ENCODE results near the gene MAP3K14. TPM values are rescaled to one million over a fixed set of nuclear protein-coding genes. Genes with fewer than 3 reads are reported as not detected.
A peak's percentile ranks its signal among the peaks of the same experiment; 100 is the strongest.

The MAP3K14 gene
- total RNA-seq, 1 experiment from 2014 or later, result 10.0 TPM

DNA sequence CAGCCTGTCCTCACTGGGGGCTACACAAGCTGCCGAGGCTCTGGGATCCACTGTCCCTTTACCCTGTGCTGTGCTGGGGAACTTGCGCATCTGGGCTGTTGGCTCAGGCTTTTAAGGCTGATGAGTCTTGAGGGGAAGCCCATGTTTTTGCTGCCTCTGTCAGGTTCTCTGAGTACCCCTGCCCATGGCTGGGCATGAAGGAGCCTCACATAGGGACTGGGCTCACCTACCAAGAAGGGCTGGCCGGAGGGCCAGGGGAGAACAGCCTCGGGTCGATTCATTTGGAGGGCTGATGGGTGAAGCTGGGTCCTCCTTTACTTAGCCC is 80.6 kb downstream of the MAP3K14 start:
- Histone ChIP-seq H3K4me3 (ENCODE audit: low read depth, low read length) (no peak overlapping the region), H3K4me1 (peaks cover 2% of the 10 kb centered on the region), H3K9me3 (no peaks in the 10 kb centered on the region), H3K36me3 (ENCODE audit: control insufficient read depth, insufficient read depth, low read length) (no peaks in the 10 kb centered on the region), H3K27me3 (replicated peaks; ENCODE audit: control insufficient read depth, insufficient read depth, low read length) (no peaks in the 10 kb centered on the region)
- no peak overlapping the region for H3K4me3 Mint-ChIP-seq (ENCODE audit: unreplicated experiment)
- no peak for DNase-seq
- BruUV-seq (replicated peaks), result no TSS peak
- H3K27ac Mint-ChIP-seq (ENCODE audit: unreplicated experiment), result no peak overlapping the region
- no peak for TF ChIP-seq CTCF (IDR thresholded peaks at IDR 0.05; ENCODE audit: insufficient read depth in 1 of 2, low read depth in 1 of 2, low read length in 1 of 2, severe bottlenecking in 1 of 2, unreplicated experiment in 1 of 2)
- no peaks in the 10 kb centered on the region for H3K4me1 Mint-ChIP-seq (ENCODE audit: low read depth, unreplicated experiment)
- intact Hi-C loops (cut with micrococcal nuclease; ENCODE audit: unreplicated experiment), result no loop called here
- ChIA-PET POLR2A (no interaction called here), CTCF (interaction anchor here (1.2 to 3.2 kb wide), 8 partner anchors 11 to 189 kb away, joined by 5 to 42 read pairs (median 6); partner anchors contain the start of gene ACBD4)
- H3K27me3 Mint-ChIP-seq (ENCODE audit: insufficient read depth, unreplicated experiment), result peaks cover 4% of the 10 kb centered on the region
- H3K36me3 Mint-ChIP-seq (ENCODE audit: insufficient read depth, unreplicated experiment), result peaks cover 4% of the 10 kb centered on the region
- H3K9me3 Mint-ChIP-seq (ENCODE audit: unreplicated experiment), result no peaks in the 10 kb centered on the region

DNA sequence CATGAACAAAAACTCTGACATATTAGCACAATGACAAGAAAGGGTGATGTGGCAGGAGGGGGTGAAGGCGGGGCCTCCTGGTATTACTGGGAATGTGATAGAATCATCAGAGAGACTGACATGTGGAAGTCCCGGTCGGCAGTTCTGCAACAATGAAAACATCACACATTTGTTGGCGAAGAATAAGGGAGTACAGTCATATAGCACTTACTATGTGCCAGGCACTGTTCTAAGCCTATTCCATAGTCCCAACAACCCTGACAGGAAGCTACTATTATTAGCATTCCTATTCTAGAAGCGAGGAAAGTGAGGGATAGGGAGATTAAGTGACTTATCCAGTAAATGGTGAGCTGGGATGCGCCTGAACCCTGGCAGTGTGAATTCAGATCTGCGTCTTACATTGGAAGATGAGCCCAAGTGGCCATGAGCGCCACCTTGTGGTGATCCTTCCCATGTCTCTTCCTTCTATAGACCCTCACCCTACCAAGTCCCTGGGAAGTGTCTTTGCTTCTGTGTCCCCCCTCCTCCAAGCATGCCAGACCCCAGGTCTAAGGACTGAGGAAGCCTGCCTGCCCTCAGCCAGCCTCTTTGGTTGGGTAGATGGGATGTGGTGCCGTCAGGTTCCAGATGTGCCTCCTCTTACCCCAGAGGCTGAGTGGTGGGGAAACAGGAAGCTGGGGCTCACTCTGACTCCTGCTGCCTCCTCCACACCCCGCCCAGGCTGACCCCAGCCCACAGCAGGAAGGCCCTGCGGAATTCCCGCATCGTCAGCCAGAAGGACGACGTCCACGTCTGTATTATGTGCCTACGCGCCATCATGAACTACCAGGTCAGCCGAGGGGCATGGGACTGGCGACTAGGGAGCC is 81.2 kb downstream of the MAP3K14 start:
- Mint-ChIP-seq H3K27me3 (ENCODE audit: insufficient read depth, unreplicated experiment) (peaks cover 4% of the 10 kb centered on the region), H3K9me3 (ENCODE audit: unreplicated experiment) (no peaks in the 10 kb centered on the region), H3K4me3 (ENCODE audit: unreplicated experiment) (no peak overlapping the region), H3K27ac (ENCODE audit: unreplicated experiment) (no peak overlapping the region), H3K36me3 (ENCODE audit: insufficient read depth, unreplicated experiment) (no peaks in the 10 kb centered on the region), H3K4me1 (ENCODE audit: low read depth, unreplicated experiment) (no peaks in the 10 kb centered on the region)
- intact Hi-C loops (cut with micrococcal nuclease; ENCODE audit: unreplicated experiment), result loop anchor here (1.0 to 2.0 kb wide), 3 partner anchors 16 to 149 kb away; partner anchors contain the start of gene ACBD4
- Histone ChIP-seq H3K27me3 (replicated peaks; ENCODE audit: control insufficient read depth, insufficient read depth, low read length) (no peaks in the 10 kb centered on the region), H3K4me1 (peaks cover 6% of the 10 kb centered on the region; the same call in 1 of the 2 replicates), H3K36me3 (ENCODE audit: control insufficient read depth, insufficient read depth, low read length) (no peaks in the 10 kb centered on the region), H3K4me3 (ENCODE audit: low read depth, low read length) (no peak overlapping the region), H3K9me3 (no peaks in the 10 kb centered on the region)
- POLR2A ChIA-PET, result interaction anchor here (0.5 to 0.6 kb wide), 4 partner anchors 60 to 163 kb away, joined by 4 to 10 read pairs (median 4); partner anchors contain the start of gene HEXIM1
- TF ChIP-seq CTCF (IDR thresholded peaks at IDR 0.05; ENCODE audit: insufficient read depth in 1 of 2, low read depth in 1 of 2, low read length in 1 of 2, severe bottlenecking in 1 of 2, unreplicated experiment in 1 of 2), result peak; percentile 82 to 86
- no TSS peak for BruUV-seq (replicated peaks)
- DNase-seq, result peak; percentile 72 to 77
- CTCF ChIA-PET, result interaction anchor here (1.0 to 3.2 kb wide), 12 partner anchors 10 to 190 kb away, joined by 3 to 42 read pairs (median 6); partner anchors contain the start of genes ACBD4 and MAP3K14

- Histone ChIP-seq H3K4me3 (ENCODE audit: low read depth, low read length) (no peak overlapping the region), H3K36me3 (ENCODE audit: control insufficient read depth, insufficient read depth, low read length) (no peaks in the 10 kb centered on the region), H3K27me3 (replicated peaks; ENCODE audit: control insufficient read depth, insufficient read depth, low read length) (no peaks in the 10 kb centered on the region), H3K9me3 (no peaks in the 10 kb centered on the region), H3K4me1 (peaks cover 8% of the 10 kb centered on the region; the same call in 1 of the 2 replicates)
- Mint-ChIP-seq H3K4me1 (ENCODE audit: low read depth, unreplicated experiment) (no peaks in the 10 kb centered on the region), H3K9me3 (ENCODE audit: unreplicated experiment) (no peaks in the 10 kb centered on the region), H3K36me3 (ENCODE audit: insufficient read depth, unreplicated experiment) (no peaks in the 10 kb centered on the region), H3K4me3 (ENCODE audit: unreplicated experiment) (no peak overlapping the region), H3K27me3 (ENCODE audit: insufficient read depth, unreplicated experiment) (peaks cover 4% of the 10 kb centered on the region), H3K27ac (ENCODE audit: unreplicated experiment) (no peak overlapping the region)
- peak; percentile 52 to 83 for TF ChIP-seq CTCF (IDR thresholded peaks at IDR 0.05; ENCODE audit: insufficient read depth in 1 of 2, low read depth in 1 of 2, low read length in 1 of 2, severe bottlenecking in 1 of 2, unreplicated experiment in 1 of 2)
- ChIA-PET CTCF (interaction anchor here (0.6 to 3.2 kb wide), 11 partner anchors 9 to 191 kb away, joined by 3 to 42 read pairs (median 6); partner anchors contain the start of genes ACBD4 and MAP3K14), POLR2A (interaction anchor here (0.6 to 0.7 kb wide), 4 partner anchors 58 to 162 kb away, joined by 4 to 5 read pairs (median 4); no protein-coding TSS in a partner anchor)
- DNase-seq, result peak; percentile 76
- intact Hi-C loops (cut with micrococcal nuclease; ENCODE audit: unreplicated experiment), result loop anchor here (1.0 to 5.0 kb wide), 4 partner anchors 16 to 192 kb away; partner anchors contain the start of gene ACBD4
- BruUV-seq (replicated peaks), result no TSS peak
Measured at GRCh38 chr17:45234641-45235415, 82.0 kb downstream of the MAP3K14 start.

Data from Caco-2 (cell line).